Measurements from ENCODE around the gene APOBEC2.

APOBEC2 gene

DNA sequence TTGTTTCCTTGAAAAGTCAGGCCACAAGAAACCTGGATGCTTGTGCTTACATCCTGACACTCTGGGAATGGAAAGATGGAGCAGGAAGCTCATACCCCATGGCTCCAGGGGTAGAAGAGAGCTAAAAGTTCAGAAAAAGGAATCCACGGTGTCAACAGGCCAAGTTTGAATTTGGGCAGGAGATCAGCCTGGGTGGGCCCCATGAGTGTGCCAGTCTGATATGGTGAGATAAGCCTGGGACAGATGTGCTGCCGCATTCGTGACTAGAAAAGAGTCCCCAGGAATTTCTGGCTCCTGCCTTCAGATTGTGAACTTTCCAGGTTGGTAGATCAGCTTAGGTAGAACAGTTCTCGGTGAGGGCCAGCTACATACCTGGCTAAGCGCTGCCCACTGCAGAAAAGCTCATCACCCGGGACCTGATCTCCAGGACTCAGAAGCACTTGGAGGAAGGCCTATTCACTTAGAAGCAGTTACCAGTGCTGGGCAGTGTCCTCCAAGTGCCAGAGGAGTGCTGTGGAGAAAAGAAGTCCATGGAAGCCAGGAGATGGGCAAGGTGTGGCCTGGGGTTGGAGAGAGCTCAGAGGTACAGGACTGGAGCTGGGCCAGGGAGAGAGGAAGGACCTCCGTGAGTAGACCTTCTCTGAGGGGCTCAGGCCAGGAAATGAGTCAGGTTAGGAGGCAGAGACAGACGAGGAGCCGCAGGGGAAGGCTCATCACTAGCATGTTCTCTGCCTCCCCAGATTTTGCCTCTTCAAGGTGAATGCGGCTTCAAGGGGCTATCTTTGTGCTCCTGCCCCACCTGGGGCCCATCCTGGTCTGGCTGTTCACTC lies 10.6 kb upstream of the APOBEC2 start, which contains the start of gene TSPO2:
Gene TSPO2, plus strand, starts transcription at position 242 of the 830 bp plus-strand sequence. Its CDS starts 519 bp downstream, at position 761.
- H3K27ac Mint-ChIP-seq: peak within 1 kb of the TSS; percentile 70
- DNase-seq (ENCODE audit: low spot score in 2 of 2) (no peak), ATAC-seq (ENCODE audit: low read depth) (no peak)
- no peaks in the 10 kb centered on the region for H3K27me3 Mint-ChIP-seq
- no peaks in the 10 kb centered on the region for H3K4me1 Mint-ChIP-seq
- no peaks in the 10 kb centered on the region for H3K9me3 Mint-ChIP-seq
- no peak within 1 kb of the TSS for H3K4me3 Mint-ChIP-seq
- H3K36me3 Mint-ChIP-seq: no peaks in the 10 kb centered on the region

DNA sequence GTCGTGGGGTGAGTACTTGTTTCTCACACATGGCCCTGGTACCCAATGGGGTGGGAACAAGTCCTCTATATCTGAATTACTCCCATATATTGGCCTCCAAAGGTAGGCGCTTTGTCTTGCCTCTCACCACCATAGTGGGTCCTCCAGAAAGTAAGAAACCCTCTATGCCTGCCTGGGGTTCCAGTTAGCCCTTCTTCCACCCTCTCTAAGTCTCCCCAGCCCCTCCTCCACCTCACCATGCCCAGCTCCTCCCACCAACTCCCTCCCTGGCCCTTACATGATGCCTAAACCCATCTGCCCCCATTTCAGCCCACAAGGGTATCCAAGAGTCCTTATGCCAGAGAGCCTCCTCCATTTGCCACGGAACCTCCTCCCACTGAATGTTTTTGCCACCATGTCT lies 9.9 kb upstream of the APOBEC2 start:
- ATAC-seq (ENCODE audit: low read depth) (no peak), DNase-seq (ENCODE audit: low spot score in 2 of 2) (no peak)
- Mint-ChIP-seq H3K9me3 (no peaks in the 10 kb centered on the region), H3K27ac (no peak overlapping the region), H3K4me3 (no peak overlapping the region), H3K36me3 (peaks cover 4% of the 10 kb centered on the region), H3K27me3 (no peaks in the 10 kb centered on the region), H3K4me1 (no peaks in the 10 kb centered on the region)

DNA sequence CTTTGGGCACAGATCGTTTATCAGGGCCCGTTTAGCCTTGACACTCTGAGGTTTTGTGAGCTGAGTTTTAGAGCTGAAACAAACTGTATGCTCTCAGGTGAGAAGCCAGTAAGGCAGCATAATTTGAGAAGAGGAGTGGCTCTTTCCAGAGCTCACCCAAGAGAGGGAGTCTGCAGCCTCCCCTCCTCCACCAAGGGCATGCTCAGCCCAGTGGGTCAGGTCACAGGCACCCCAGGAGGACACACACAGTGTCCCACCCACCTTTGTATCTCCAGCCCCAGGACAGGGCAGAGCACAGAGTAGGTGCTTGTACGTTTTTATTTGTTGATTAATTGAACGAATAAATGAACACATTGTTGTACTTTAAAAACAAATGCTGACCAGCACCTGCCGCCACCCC lies 7.3 kb upstream of the APOBEC2 start:
- Mint-ChIP-seq H3K4me3 (no peak overlapping the region), H3K9me3 (no peaks in the 10 kb centered on the region), H3K27ac (no peak overlapping the region), H3K36me3 (peaks cover 6% of the 10 kb centered on the region), H3K27me3 (no peaks in the 10 kb centered on the region), H3K4me1 (no peaks in the 10 kb centered on the region)
- no peak for DNase-seq (ENCODE audit: low spot score in 2 of 2)
- no peak for ATAC-seq (ENCODE audit: low read depth)

DNA sequence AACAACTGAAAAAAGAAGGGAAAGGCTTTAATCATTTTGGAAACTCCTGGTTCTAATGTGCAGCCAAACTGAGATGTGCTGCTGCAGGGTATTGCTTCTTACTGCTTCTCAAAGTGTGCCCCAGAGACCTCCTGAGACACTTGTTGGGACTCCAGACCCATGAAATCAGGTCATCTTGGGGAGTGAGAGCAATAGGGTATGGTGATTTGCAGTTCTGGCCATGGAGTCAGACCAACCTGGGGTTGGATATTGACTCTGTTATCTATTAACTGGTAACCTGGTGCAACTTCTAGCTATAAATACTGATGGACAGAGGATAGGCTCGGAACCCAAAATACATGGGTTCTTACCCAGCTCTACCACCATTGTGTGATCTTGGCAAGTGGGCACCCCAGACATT lies 6.9 kb upstream of the APOBEC2 start:
- no peak for ATAC-seq (ENCODE audit: low read depth)
- no peak overlapping the region for H3K4me3 Mint-ChIP-seq
- H3K27me3 Mint-ChIP-seq: no peaks in the 10 kb centered on the region
- peaks cover 6% of the 10 kb centered on the region for H3K36me3 Mint-ChIP-seq
- H3K9me3 Mint-ChIP-seq: no peaks in the 10 kb centered on the region
- no peak for DNase-seq (ENCODE audit: low spot score in 2 of 2)
- no peak overlapping the region for H3K27ac Mint-ChIP-seq
- no peaks in the 10 kb centered on the region for H3K4me1 Mint-ChIP-seq

DNA sequence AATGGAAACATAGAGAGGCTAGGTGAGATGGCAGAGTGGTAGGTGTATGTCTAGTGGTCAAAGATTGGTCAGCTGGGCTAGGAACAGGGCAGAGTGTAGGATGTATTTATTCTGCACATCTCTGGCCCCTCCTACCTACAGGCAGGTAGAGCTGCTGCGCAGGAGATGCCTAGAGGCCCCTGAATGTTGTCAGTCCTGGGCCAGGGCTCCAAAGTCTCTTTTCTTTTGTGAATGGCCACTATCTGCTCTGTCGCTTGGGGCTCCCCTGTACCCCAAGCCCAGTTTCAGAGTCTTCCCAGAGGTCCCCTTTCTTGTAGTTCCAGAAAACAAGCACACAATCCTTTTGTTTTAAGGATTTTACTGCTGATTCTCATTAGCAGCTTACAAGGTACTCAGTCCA lies 5.7 kb upstream of the APOBEC2 start:
- no peaks in the 10 kb centered on the region for H3K9me3 Mint-ChIP-seq
- no peak overlapping the region for H3K4me3 Mint-ChIP-seq
- DNase-seq (ENCODE audit: low spot score in 2 of 2) (no peak), ATAC-seq (ENCODE audit: low read depth) (no peak)
- peaks cover 10% of the 10 kb centered on the region for H3K4me1 Mint-ChIP-seq
- H3K27ac Mint-ChIP-seq: no peak overlapping the region
- peaks cover 12% of the 10 kb centered on the region for H3K36me3 Mint-ChIP-seq
- no peaks in the 10 kb centered on the region for H3K27me3 Mint-ChIP-seq

DNA sequence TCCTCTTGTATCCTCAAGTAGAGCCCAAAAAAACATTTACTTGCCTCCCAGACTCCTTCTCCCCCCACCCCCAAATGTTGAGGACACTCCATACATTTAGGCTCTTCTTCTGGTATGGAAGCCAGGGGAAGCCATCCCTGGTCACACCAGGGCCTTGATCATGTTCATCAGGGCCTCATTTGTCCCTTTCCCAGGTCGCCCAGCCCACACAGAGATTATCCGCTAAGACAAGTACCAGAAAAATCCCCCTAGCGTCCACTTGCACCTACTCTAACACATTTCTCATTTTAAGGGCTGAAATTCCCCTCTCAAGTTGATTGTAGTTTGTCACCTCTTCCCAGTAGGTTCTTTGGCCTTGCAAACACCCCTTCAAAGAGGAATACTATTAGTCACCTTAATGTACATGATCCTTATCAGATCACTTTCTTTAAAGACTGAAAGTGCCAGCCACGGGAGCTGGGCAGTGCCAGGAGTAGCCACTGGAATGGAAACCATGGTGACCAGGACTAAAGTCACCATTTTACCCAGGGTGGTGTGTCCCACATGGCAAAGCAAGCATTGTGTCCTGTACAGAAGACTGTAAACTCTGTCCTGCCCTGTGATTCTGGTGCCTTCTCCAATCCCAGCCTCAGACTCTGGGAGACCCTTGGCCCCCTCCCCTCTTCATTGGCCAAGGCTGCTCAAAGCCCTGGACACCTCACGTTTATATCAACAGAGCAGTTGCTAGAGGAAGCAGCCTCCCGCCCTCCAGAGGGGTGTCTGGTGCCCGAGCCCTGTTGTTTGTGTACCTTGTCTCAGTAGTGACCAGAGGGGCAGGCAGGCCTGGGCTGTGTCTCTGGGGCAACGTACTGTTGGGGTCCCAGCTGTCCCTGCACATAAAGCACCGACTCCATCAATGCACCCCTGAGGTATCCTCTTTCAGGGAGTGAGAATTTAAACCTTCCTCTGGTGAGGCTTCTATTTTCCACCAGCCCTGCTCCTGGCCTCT lies 5.0 kb upstream of the APOBEC2 start:
- Mint-ChIP-seq H3K36me3 (peaks cover 12% of the 10 kb centered on the region), H3K9me3 (no peaks in the 10 kb centered on the region), H3K27me3 (no peaks in the 10 kb centered on the region), H3K27ac (no peak overlapping the region), H3K4me1 (peaks cover 16% of the 10 kb centered on the region), H3K4me3 (no peak overlapping the region)
- no peak for DNase-seq (ENCODE audit: low spot score in 2 of 2)
- no peak for ATAC-seq (ENCODE audit: low read depth)

DNA sequence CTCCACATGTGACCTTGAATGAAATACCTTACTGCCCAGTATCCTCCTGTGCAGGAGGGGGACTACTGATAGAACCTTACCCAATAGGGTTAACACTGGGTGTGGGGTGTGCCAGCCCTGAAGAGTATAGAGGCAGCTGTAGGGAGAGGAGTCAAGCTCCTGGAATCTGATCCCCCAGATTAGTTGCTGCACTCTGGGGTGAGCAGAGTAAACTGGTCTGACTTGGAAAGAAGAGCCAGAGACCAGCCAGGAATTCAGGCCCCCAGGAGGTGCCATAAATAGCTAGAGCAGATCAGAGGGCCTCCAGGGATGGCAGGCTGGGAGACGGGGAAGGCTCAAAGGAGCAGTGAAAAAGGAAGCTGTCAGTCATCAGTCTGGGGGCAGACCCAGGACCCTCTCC lies 3.5 kb upstream of the APOBEC2 start:
- Mint-ChIP-seq H3K4me1 (peaks cover 16% of the 10 kb centered on the region), H3K27ac (no peak overlapping the region), H3K4me3 (no peak overlapping the region), H3K36me3 (peaks cover 12% of the 10 kb centered on the region), H3K27me3 (no peaks in the 10 kb centered on the region), H3K9me3 (no peaks in the 10 kb centered on the region)
- DNase-seq (ENCODE audit: low spot score in 2 of 2) (no peak), ATAC-seq (ENCODE audit: low read depth) (no peak)

DNA sequence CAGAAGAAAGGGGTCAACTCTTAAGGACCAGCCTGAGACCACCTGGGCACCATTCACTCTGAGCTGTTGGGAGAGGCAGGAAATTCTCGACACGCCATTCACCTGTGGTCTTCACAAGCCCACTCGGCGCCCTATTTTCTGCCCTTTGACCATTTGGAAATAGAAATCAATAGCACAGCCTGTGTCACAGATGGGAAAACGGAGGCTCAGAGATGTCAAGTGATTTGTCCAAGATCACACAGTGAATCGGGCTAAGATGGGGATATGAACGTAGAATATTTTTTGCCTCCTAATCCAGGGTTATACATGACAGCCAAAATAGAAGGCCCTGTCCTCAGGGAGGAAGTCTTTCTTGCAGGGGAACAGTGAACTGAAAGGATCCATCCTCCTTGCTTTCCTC lies 3.0 kb upstream of the APOBEC2 start:
- H3K4me1 Mint-ChIP-seq: peaks cover 16% of the 10 kb centered on the region
- no peak for ATAC-seq (ENCODE audit: low read depth)
- no peak for DNase-seq (ENCODE audit: low spot score in 2 of 2)
- H3K4me3 Mint-ChIP-seq: no peak overlapping the region
- H3K27ac Mint-ChIP-seq: no peak overlapping the region
- no peaks in the 10 kb centered on the region for H3K27me3 Mint-ChIP-seq
- H3K36me3 Mint-ChIP-seq: peaks cover 12% of the 10 kb centered on the region
- H3K9me3 Mint-ChIP-seq: no peaks in the 10 kb centered on the region

DNA sequence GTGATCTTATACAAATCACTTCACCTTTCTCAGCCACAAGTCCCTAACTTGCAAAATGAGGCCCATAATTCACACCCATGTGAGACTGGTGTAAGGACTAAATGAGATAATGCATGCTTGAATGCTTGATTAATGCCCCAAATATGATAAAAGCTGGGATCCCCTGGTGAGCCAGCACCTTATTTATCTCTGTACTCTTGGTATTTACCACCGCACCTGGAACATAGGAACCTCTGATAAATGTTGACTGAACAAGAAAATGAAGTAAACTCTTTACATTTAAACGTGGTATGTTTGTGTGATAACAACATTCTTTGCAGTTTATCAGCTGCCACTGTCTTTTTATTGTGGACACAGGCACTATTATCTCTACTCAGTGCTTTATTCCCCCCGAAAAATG lies 2.5 kb upstream of the APOBEC2 start:
- H3K27ac Mint-ChIP-seq: no peak overlapping the region
- peaks cover 16% of the 10 kb centered on the region for H3K4me1 Mint-ChIP-seq
- no peak for ATAC-seq (ENCODE audit: low read depth)
- peaks cover 13% of the 10 kb centered on the region for H3K36me3 Mint-ChIP-seq
- H3K9me3 Mint-ChIP-seq: no peaks in the 10 kb centered on the region
- no peaks in the 10 kb centered on the region for H3K27me3 Mint-ChIP-seq
- no peak for DNase-seq (ENCODE audit: low spot score in 2 of 2)
- no peak overlapping the region for H3K4me3 Mint-ChIP-seq

DNA sequence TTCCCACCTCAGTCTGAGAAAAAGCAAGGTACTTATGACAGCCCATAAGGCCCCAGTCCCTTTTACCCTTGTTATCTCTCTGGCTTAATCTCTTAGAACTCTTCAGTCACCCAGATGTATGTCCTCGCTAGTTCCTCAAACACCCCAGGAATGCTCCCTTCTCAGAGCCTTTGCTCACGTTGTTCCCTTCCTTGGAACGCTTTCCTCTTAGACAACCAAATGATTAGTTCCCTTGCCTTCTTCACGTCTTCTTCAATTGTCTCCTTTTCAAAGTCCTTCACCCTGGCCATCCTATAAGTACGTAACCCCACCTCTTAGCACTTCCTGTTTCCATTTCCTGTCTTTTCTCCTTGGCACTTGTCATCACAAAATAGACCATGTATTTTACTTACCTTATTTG lies 1.1 kb upstream of the APOBEC2 start:
- peaks cover 16% of the 10 kb centered on the region for H3K4me1 Mint-ChIP-seq
- peak overlapping the region; percentile 54 for H3K27ac Mint-ChIP-seq
- no peak for DNase-seq (ENCODE audit: low spot score in 2 of 2)
- peak; percentile 82 for ATAC-seq (ENCODE audit: low read depth)
- no peaks in the 10 kb centered on the region for H3K27me3 Mint-ChIP-seq
- no peaks in the 10 kb centered on the region for H3K9me3 Mint-ChIP-seq
- H3K36me3 Mint-ChIP-seq: peaks cover 16% of the 10 kb centered on the region
- peak overlapping the region; percentile 35 for H3K4me3 Mint-ChIP-seq

DNA sequence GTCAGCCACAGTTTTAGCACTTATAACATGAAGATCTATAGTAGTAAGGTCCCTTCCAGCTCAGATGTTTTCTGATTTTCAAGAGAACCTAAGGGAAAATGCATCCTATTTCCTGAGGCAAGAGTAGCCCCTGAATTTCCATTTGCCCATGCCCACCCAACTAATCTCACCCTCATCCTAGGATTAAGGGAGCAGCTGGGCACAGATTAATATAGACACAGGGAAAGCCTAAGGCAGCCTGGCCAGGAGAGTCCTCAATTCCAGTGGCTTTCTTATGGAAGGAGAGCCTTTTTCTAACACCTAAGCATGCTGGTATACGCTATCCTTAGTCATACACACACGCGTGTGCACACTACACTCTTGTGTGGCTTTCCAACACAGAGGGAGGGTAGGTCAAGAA lies 1.5 kb downstream of the APOBEC2 start:
- ATAC-seq (ENCODE audit: low read depth) (no peak), DNase-seq (ENCODE audit: low spot score in 2 of 2) (no peak)
- H3K27me3 Mint-ChIP-seq: no peaks in the 10 kb centered on the region
- H3K4me1 Mint-ChIP-seq: peaks cover 16% of the 10 kb centered on the region
- H3K36me3 Mint-ChIP-seq: peaks cover 12% of the 10 kb centered on the region
- no peak overlapping the region for H3K27ac Mint-ChIP-seq
- H3K9me3 Mint-ChIP-seq: no peaks in the 10 kb centered on the region
- H3K4me3 Mint-ChIP-seq: no peak overlapping the region

DNA sequence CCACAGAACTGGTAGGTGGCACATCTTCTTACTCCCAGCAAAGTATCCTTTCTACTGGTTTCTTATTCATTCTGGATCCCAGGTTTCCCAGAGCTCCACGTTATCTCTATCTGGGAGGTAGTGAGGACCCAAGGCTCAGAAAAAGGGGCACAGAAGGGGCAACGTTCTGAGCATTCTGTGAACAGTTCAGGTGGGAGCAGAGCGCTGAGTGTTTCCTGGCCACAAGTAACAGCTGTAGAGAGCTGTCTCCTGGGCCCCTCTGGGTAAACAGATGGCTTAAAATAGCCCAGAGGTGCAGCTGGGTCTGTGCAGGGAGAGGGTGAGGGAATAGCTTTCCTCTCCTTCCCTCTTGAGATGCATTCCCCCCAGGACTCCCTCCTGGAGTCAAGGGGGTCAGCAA lies 2.1 kb downstream of the APOBEC2 start:
- Mint-ChIP-seq H3K27me3 (no peaks in the 10 kb centered on the region), H3K9me3 (no peaks in the 10 kb centered on the region)
- no peak for DNase-seq (ENCODE audit: low spot score in 2 of 2)

DNA sequence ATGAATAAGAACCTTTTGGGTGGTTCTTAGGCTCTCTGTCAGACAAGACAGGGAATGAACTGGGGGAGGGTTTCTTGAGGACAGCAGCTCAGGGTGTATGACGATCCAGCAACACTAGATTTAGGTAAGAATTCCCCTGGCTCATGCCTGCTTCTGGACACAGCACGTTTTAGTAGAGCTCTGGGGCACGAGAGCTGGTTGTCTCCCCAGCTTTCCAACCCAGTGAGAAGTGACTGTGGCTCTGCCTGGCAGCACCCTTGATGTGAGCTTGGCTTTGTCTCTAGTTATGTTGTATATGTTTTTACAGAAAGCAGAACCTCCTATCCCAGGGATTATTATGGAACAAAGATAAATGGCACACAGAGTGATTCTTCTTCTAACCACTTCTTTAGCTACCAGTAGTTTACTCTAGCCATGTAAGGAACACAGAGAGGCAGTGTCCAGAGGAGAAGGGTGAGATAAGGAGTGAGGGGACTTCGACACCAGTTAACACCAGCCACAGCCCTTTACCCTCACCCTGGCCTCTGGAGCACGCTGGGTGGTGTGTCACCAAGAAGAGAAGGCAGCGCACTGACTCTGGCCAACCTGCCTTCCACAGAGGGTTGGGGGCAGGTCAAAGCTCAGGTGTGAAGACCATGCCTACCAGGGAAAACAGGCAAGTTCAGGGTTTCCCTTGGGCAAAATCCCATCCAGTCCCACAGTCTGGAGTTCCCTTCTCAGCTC lies 3.9 kb downstream of the APOBEC2 start:
- no peaks in the 10 kb centered on the region for H3K27me3 Mint-ChIP-seq
- no peak for ATAC-seq (ENCODE audit: low read depth)
- H3K9me3 Mint-ChIP-seq: no peaks in the 10 kb centered on the region
- H3K4me1 Mint-ChIP-seq: peaks cover 9% of the 10 kb centered on the region
- DNase-seq (ENCODE audit: low spot score in 2 of 2): no peak
- no peak overlapping the region for H3K4me3 Mint-ChIP-seq
- no peak overlapping the region for H3K27ac Mint-ChIP-seq
- H3K36me3 Mint-ChIP-seq: peaks cover 15% of the 10 kb centered on the region

More for the DNA sequence above, 2.1 kb downstream of the APOBEC2 start:
- Mint-ChIP-seq H3K4me1 (peaks cover 16% of the 10 kb centered on the region), H3K27ac (no peak overlapping the region), H3K4me3 (no peak overlapping the region), H3K36me3 (peaks cover 14% of the 10 kb centered on the region)
- no peak for ATAC-seq (ENCODE audit: low read depth)

DNA sequence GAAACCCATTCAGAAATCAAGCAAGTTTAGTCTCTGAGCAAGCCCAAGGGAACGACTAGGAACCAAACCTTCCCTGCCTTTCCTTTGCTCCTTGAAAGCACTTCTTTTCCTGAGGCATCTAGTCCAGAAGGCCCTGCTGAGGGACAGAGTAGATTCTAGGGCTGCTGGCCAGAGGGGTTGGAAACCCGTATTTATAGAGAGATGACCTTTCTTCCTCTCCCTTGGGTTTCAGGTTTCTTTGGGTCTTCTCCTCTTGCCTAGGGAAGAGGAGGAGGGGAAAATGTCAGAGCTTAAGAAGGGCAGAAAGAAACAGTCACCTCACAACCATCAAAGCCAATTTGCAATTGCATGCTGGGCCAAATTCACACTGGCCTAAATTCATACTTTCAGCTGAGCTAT lies 5.8 kb downstream of the APOBEC2 start:
- no peak overlapping the region for H3K27ac Mint-ChIP-seq
- DNase-seq (ENCODE audit: low spot score in 2 of 2) (no peak), ATAC-seq (ENCODE audit: low read depth) (no peak)
- H3K36me3 Mint-ChIP-seq: peaks cover 18% of the 10 kb centered on the region
- no peaks in the 10 kb centered on the region for H3K9me3 Mint-ChIP-seq
- no peak overlapping the region for H3K4me3 Mint-ChIP-seq
- no peaks in the 10 kb centered on the region for H3K27me3 Mint-ChIP-seq
- no peaks in the 10 kb centered on the region for H3K4me1 Mint-ChIP-seq
